NCI-H510A treated with DMSO at 0.1 percent for 48 hours (cell line): Measurements from ENCODE around the gene LCN2.
"Not testable (repeated sequence)": the region's sequence is repeated elsewhere in the genome, so short reads cannot be mapped to it uniquely, and the experiment has no call there.

Source experiments
- DNase-seq: peaks from one replicate; lab custom pipeline; 2025; lab: John Stamatoyannopoulos, UW

The LCN2 gene

GRCh38 chr9:128149001-128149701 lies at the start of gene LCN2:
LCN2 (plus strand) TSS chr9:128149453; CDS start chr9:128149526, 73 bp downstream.
- DNase-seq, result no peak

GRCh38 chr9:128099932-128100491 lies 49.2 kb upstream of the LCN2 start:
- DNase-seq, result no peak

- no peak for DNase-seq
Measured at GRCh38 chr9:128100581-128100980, 48.7 kb upstream of the LCN2 start.

- no peak for DNase-seq
Measured at GRCh38 chr9:128101231-128101661, 48.0 kb upstream of the LCN2 start.

GRCh38 chr9:128101690-128102089 lies 47.6 kb upstream of the LCN2 start:
- DNase-seq, result no peak

- no peak for DNase-seq
Measured at GRCh38 chr9:128102196-128102595, 47.1 kb upstream of the LCN2 start.

- no peak for DNase-seq
Measured at GRCh38 chr9:128102861-128103588, 46.2 kb upstream of the LCN2 start.

- no peak for DNase-seq
Measured at GRCh38 chr9:128103589-128103962, 45.7 kb upstream of the LCN2 start.

GRCh38 chr9:128104171-128104618 lies 45.1 kb upstream of the LCN2 start:
- DNase-seq, result no peak

GRCh38 chr9:128105538-128106175 lies 43.6 kb upstream of the LCN2 start:
- no peak for DNase-seq

- no peak for DNase-seq
Measured at GRCh38 chr9:128106181-128106939, 42.9 kb upstream of the LCN2 start.

- no peak for DNase-seq
Measured at GRCh38 chr9:128106940-128107467, 42.2 kb upstream of the LCN2 start.

GRCh38 chr9:128107468-128108268 lies 41.6 kb upstream of the LCN2 start:
- no peak for DNase-seq

- no peak for DNase-seq
Measured at GRCh38 chr9:128108269-128109049, 40.8 kb upstream of the LCN2 start.

- no peak for DNase-seq
Measured at GRCh38 chr9:128109050-128109709, 40.1 kb upstream of the LCN2 start.

GRCh38 chr9:128111726-128112125 lies 37.5 kb upstream of the LCN2 start:
- not testable (repeated sequence) for DNase-seq

- no peak for DNase-seq
Measured at GRCh38 chr9:128113526-128114325, 35.5 kb upstream of the LCN2 start.

- no peak for DNase-seq
Measured at GRCh38 chr9:128114326-128115186, 34.7 kb upstream of the LCN2 start.
